Keratinocyte (primary cell): ENCODE measurements around the gene APBB1. TPM values are rescaled to one million over a fixed set of nuclear protein-coding genes. Genes with fewer than 3 reads are reported as not detected.

Experiments used
- DNase-seq: peaks from one replicate; pipeline ENCODE4 v3.0.0-alpha.2; 2011; ENCODE audit warnings: low read depth, missing footprints, low spot score
- FAIRE-seq: peaks from 2 replicates; lab custom pipeline; 2011; peaks lifted over from hg19 to GRCh38; lab: Jason Lieb, UNC
- H2AFZ ChIP-seq: 2 replicates; pipeline ENCODE4 v1.6.0; 2012; ENCODE audit warnings: low read length, control low read depth, inconsistent platforms; ENCODE audit not compliant: control insufficient read depth
- H3K27ac ChIP-seq: 2 replicates; pipeline ENCODE4 v1.5.1; 2011; ENCODE audit warnings: low read length; ENCODE audit not compliant: control insufficient read depth, insufficient read depth
- H3K27me3 ChIP-seq: 3 replicates; pipeline ENCODE4 v1.6.0; 2011; ENCODE audit warnings: low read length; ENCODE audit not compliant: control insufficient read depth, insufficient read depth; ENCODE audit errors: extremely low read depth
- H3K36me3 ChIP-seq, 2 experiments: 2 replicates in 1 of 2; 3 replicates in 1 of 2; pipeline ENCODE4 v1.5.1; 2011; ENCODE audit warnings: low read length in 2 of 2, mild to moderate bottlenecking in 1 of 2; ENCODE audit not compliant: control insufficient read depth in 2 of 2, insufficient read depth in 2 of 2; ENCODE audit errors: extremely low read depth in 1 of 2
- H3K4me1 ChIP-seq: 3 replicates; pipeline ENCODE4 v1.5.1; 2011; ENCODE audit warnings: low read length; ENCODE audit not compliant: control insufficient read depth, insufficient read depth; ENCODE audit errors: extremely low read depth
- H3K4me2 ChIP-seq: 3 replicates; pipeline ENCODE4 v1.6.0; 2011; ENCODE audit warnings: low read depth, low read length; ENCODE audit not compliant: control insufficient read depth, insufficient read depth; ENCODE audit errors: extremely low read depth
- H3K4me3 ChIP-seq, 3 experiments: fragments of 200-600 bp in 1 of 3; sonication (generic) in 1 of 3; 2 replicates in 2 of 3; 3 replicates in 1 of 3; pipeline ENCODE4 v1.5.1; 2011 to 2016; ENCODE audit warnings: low read length in 3 of 3, mild to moderate bottlenecking in 3 of 3, control low read depth in 2 of 3, inconsistent platforms in 1 of 3, low read depth in 1 of 3, mixed read lengths in 1 of 3, mixed run types in 1 of 3, moderate library complexity in 1 of 3; ENCODE audit not compliant: control insufficient read depth in 2 of 3, insufficient read depth in 2 of 3; ENCODE audit errors: extremely low read depth in 1 of 3
- H3K79me2 ChIP-seq: 2 replicates; pipeline ENCODE4 v1.6.0; 2012; ENCODE audit warnings: low read length; ENCODE audit not compliant: control insufficient read depth, insufficient read depth
- H3K9ac ChIP-seq: 3 replicates; pipeline ENCODE4 v1.6.0; 2011; ENCODE audit warnings: low read length; ENCODE audit not compliant: control insufficient read depth, insufficient read depth; ENCODE audit errors: extremely low read depth
- H3K9me1 ChIP-seq: 3 replicates; pipeline ENCODE4 v1.6.0; 2011; ENCODE audit warnings: low read length; ENCODE audit not compliant: control insufficient read depth, insufficient read depth; ENCODE audit errors: extremely low read depth
- H3K9me3 ChIP-seq: 2 replicates; pipeline ENCODE4 v1.5.1; 2012; ENCODE audit warnings: low read depth, low read length; ENCODE audit not compliant: control insufficient read depth
- H4K20me1 ChIP-seq: 3 replicates; pipeline ENCODE4 v1.6.0; 2011; ENCODE audit warnings: low read length; ENCODE audit not compliant: control insufficient read depth, insufficient read depth; ENCODE audit errors: extremely low read depth
- EZH2 ChIP-seq: IDR thresholded peaks from one replicate; pipeline ENCODE4 v1.6.1; 2012; ENCODE audit warnings: inconsistent platforms, mild to moderate bottlenecking, low read length, moderate library complexity
- dilution Hi-C: fragments of 300-500 bp; cut with MboI; formaldehyde crosslinking; loops from one replicate; pipeline ENCODE4 v1.7.0; 2020; ENCODE audit warnings: low sequenced_read_pairs; ENCODE audit not compliant: extremely low pct_ligation_motif_present
- polyA plus RNA-seq, 5 experiments: library from polyadenylated mRNA; depleted of rRNA in 3 of 5; stranded (reverse) in 3 of 5; stranded (forward) in 1 of 5; unstranded in 1 of 5; fragments of >200 nt; gene quantifications; 1 replicate in 1 of 5; 2 replicates in 3 of 5; 3 replicates in 1 of 5; pipeline versions ENCODE4 v1.2.1 to v1.2.3, GENCODE V29; 2011 to 2012; ENCODE audit warnings: missing spikeins in 2 of 5, low read depth in 1 of 5, low replicate concordance in 1 of 5
- TF ChIP-seq, protein P1 (sequence below), 3 experiments: IDR thresholded peaks in 1 of 3; conservative IDR thresholded peaks in 1 of 3; optimal IDR thresholded peaks in 1 of 3; 2 replicates in 2 of 3; 3 replicates in 1 of 3; pipeline versions ENCODE3 to v1.5.1; 2011; ENCODE audit warnings: low read length in 3 of 3, mild to moderate bottlenecking in 3 of 3, moderate library complexity in 2 of 3, control low read depth in 1 of 3, inconsistent platforms in 1 of 3; ENCODE audit not compliant: insufficient read depth in 2 of 3; ENCODE audit errors: extremely low read depth in 1 of 3

Gene APBB1
- polyA plus RNA-seq, 1 donor (not counting 4 experiments of a cell fraction or from before 2014, with no cell fraction given), result 3.7 TPM

DNA sequence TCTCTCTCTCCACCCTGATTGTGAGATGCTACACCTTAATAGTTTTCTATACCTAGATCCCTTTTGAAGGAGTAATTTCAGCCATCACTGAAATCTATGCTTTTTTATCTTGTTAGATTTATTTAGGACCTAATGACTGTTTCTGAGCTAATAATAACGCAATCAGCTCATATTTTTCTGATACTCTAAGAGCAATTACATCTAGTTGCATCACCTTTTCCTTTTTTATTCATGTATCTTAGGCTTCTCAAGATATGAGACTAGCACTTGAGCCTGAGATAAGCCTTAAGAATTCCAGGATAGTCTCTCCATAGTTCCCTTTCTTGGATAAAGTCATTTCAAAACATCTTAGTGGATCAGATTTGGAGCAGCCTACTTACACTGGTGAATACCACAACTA lies 73.5 kb downstream of the APBB1 start:
- Histone ChIP-seq H3K9me3 (no peaks in the 10 kb centered on the region), H3K36me3 (no peaks in the 10 kb centered on the region), H4K20me1 (no peaks in the 10 kb centered on the region), H3K9me1 (no peaks in the 10 kb centered on the region), H3K4me3 (no peak overlapping the region), H3K79me2 (no peaks in the 10 kb centered on the region), H2AFZ (no peak overlapping the region), H3K4me2 (no peak overlapping the region), H3K4me1 (no peaks in the 10 kb centered on the region), H3K27me3 (no peaks in the 10 kb centered on the region), H3K27ac (no peak overlapping the region), H3K9ac (no peak overlapping the region)
- DNase-seq (no peak), FAIRE-seq (no peak)
- dilution Hi-C loops, result no loop called here
- no peak for TF ChIP-seq EZH2
- TF ChIP-seq, protein P1, sequence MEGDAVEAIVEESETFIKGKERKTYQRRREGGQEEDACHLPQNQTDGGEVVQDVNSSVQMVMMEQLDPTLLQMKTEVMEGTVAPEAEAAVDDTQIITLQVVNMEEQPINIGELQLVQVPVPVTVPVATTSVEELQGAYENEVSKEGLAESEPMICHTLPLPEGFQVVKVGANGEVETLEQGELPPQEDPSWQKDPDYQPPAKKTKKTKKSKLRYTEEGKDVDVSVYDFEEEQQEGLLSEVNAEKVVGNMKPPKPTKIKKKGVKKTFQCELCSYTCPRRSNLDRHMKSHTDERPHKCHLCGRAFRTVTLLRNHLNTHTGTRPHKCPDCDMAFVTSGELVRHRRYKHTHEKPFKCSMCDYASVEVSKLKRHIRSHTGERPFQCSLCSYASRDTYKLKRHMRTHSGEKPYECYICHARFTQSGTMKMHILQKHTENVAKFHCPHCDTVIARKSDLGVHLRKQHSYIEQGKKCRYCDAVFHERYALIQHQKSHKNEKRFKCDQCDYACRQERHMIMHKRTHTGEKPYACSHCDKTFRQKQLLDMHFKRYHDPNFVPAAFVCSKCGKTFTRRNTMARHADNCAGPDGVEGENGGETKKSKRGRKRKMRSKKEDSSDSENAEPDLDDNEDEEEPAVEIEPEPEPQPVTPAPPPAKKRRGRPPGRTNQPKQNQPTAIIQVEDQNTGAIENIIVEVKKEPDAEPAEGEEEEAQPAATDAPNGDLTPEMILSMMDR (optimal IDR thresholded peaks at IDR 0.05 in 1 of 3, IDR thresholded peaks at IDR 0.05 in 1 of 3, conservative IDR thresholded peaks at IDR 0.05 in 1 of 3; ENCODE audit: extremely low read depth in 1 of 3, insufficient read depth in 2 of 3, low read length in 3 of 3), result no peak

Other genes with a start within 250 kb of the APBB1 start
- not detected in 3 replicates for gene OR52B2, start 248.8 kb downstream of the APBB1 start, polyA plus RNA-seq
- not detected in 3 replicates for gene OR52W1, start 219.9 kb downstream of the APBB1 start, polyA plus RNA-seq
- gene C11orf42, start 213.5 kb downstream of the APBB1 start, polyA plus RNA-seq, result not detected in 3 replicates
- 15.2 to 31.6 TPM (median 18.7 TPM) in 3 replicates for gene FHIP1B, start 184.5 kb downstream of the APBB1 start, polyA plus RNA-seq
- 0.09 to 0.18 TPM in 2 of 3 replicates, not detected in the other for gene CNGA4, start 180.0 kb downstream of the APBB1 start, polyA plus RNA-seq
- gene CCKBR, start 159.3 kb downstream of the APBB1 start, polyA plus RNA-seq, result not detected in 3 replicates
- 26.0 to 43.0 TPM (median 30.1 TPM) in 3 replicates for gene CAVIN3, start 98.6 kb downstream of the APBB1 start, polyA plus RNA-seq
- 7.3 to 12.6 TPM (median 8.0 TPM) in 3 replicates for gene SMPD1, start 28.6 kb downstream of the APBB1 start, polyA plus RNA-seq
- 0.35 to 1.5 TPM (median 0.76 TPM) in 3 replicates for gene HPX, start 21.9 kb upstream of the APBB1 start, polyA plus RNA-seq
- gene TRIM3, start 54.8 kb upstream of the APBB1 start, polyA plus RNA-seq, result 9.7 to 12.6 TPM (median 10.3 TPM) in 3 replicates
- gene ARFIP2, start 62.2 kb upstream of the APBB1 start, polyA plus RNA-seq, result 65.2 to 89.3 TPM (median 66.3 TPM) in 3 replicates
- 32.9 to 39.7 TPM (median 34.1 TPM) in 3 replicates for gene TIMM10B, start 62.4 kb upstream of the APBB1 start, polyA plus RNA-seq
- 2.1 to 3.5 TPM (median 2.9 TPM) in 3 replicates for gene DNHD1, start 78.2 kb upstream of the APBB1 start, polyA plus RNA-seq
- 12.1 to 15.9 TPM (median 15.0 TPM) in 3 replicates for gene RRP8, start 184.5 kb upstream of the APBB1 start, polyA plus RNA-seq
- gene ILK, start 184.7 kb upstream of the APBB1 start, polyA plus RNA-seq, result 103 to 164 TPM (median 117 TPM) in 3 replicates
- gene TAF10, start 193.1 kb upstream of the APBB1 start, polyA plus RNA-seq, result 120 to 181 TPM (median 165 TPM) in 3 replicates
- 34.8 to 61.3 TPM (median 55.3 TPM) in 3 replicates for gene TPP1, start 200.3 kb upstream of the APBB1 start, polyA plus RNA-seq
- gene DCHS1, start 236.7 kb upstream of the APBB1 start, polyA plus RNA-seq, result 0.03 to 0.05 TPM (median 0.03 TPM) in 3 replicates